Measurements from ENCODE around the gene CHD6.

- TF ChIP-seq CTCF (IDR thresholded peaks at IDR 0.05) = no peak
- no peak for TF ChIP-seq POLR2A (IDR thresholded peaks at IDR 0.05)
These were observed 23.5 kb downstream of the CHD6 start for GRCh38 chr20:41594514-41595322.

All from adrenal gland (tissue), 5 donors.